K562 (cell line): Measurements from ENCODE around the gene PRRT2. TPM values are rescaled to one million over a fixed set of nuclear protein-coding genes. Genes with fewer than 3 reads are reported as not detected.
A peak's percentile ranks its signal among the peaks of the same experiment; 100 is the strongest.

ENCODE experiments used
- ARHGAP35 ChIP-seq: fragments of 450-650 bp; IDR thresholded peaks from 2 replicates; pipeline ENCODE4 v1.6.1; 2018; ENCODE audit not compliant: partially characterized antibody
- CTCF ChIP-seq, 3 experiments: IDR thresholded peaks in 2 of 3; conservative IDR thresholded peaks in 1 of 3; 2 replicates each; pipeline ENCODE4 v1.5.1; 2011 to 2012; ENCODE audit warnings: low read length in 3 of 3, mild to moderate bottlenecking in 3 of 3, control low read depth in 2 of 3, improper control_type of control experiment in 1 of 3, inconsistent platforms in 1 of 3, low read depth in 1 of 3, mixed read lengths in 1 of 3, moderate library complexity in 1 of 3; ENCODE audit not compliant: insufficient read depth in 2 of 3
- DLX4 ChIP-seq: fragments of 250-450 bp; sonication (Bioruptor Pico); IDR thresholded peaks from 2 replicates; pipeline ENCODE4 v1.6.1; 2021; ENCODE audit warnings: mild to moderate bottlenecking
- GATAD2B ChIP-seq: fragments of 450-650 bp; IDR thresholded peaks from 2 replicates; pipeline ENCODE4 v1.6.1; 2017; ENCODE audit warnings: mild to moderate bottlenecking, borderline replicate concordance
- MLLT1 ChIP-seq, 2 experiments: fragments of 450-650 bp; IDR thresholded peaks; 2 replicates each; pipeline ENCODE4 v1.6.1; 2016
- NCOA6 ChIP-seq: fragments of 450-650 bp; IDR thresholded peaks from 2 replicates; pipeline ENCODE4 v1.6.1; 2017; ENCODE audit warnings: mild to moderate bottlenecking
- NEUROD1 ChIP-seq: fragments of 150-350 bp; IDR thresholded peaks from 2 replicates; pipeline ENCODE4 v1.6.1; 2014; ENCODE audit warnings: borderline replicate concordance, low read length, low read depth; ENCODE audit not compliant: partially characterized antibody
- PHF8 ChIP-seq: fragments of 200-600 bp; sonication (generic); IDR thresholded peaks from 2 replicates; pipeline ENCODE4 v1.6.1; 2012; ENCODE audit warnings: mixed run types, mild to moderate bottlenecking, inconsistent platforms, low read length, moderate library complexity, borderline replicate concordance
- SAP30 ChIP-seq: fragments of 200-600 bp; sonication (generic); IDR thresholded peaks from 2 replicates; pipeline ENCODE4 v1.6.1; 2012; ENCODE audit warnings: borderline replicate concordance, low read depth, mild to moderate bottlenecking, moderate library complexity, low read length, control low read depth, inconsistent platforms; ENCODE audit not compliant: insufficient read depth, poor library complexity, severe bottlenecking
- SMAD2 ChIP-seq: fragments of 150-350 bp; IDR thresholded peaks from 2 replicates; pipeline ENCODE4 v1.6.1; 2014; ENCODE audit warnings: low read depth, mild to moderate bottlenecking, low read length
- SNIP1 ChIP-seq: fragments of 450-650 bp; IDR thresholded peaks from 2 replicates; pipeline ENCODE4 v1.7.1; 2017; ENCODE audit warnings: low read depth, mild to moderate bottlenecking
- TBP ChIP-seq: optimal IDR thresholded peaks from 2 replicates; pipeline ENCODE3; 2011; ENCODE audit warnings: low read depth, low read length, improper control_type of control experiment
- XRCC4 ChIP-seq: IDR thresholded peaks from one replicate; pipeline ENCODE4 v1.6.1; 2011; ENCODE audit not compliant: insufficient read depth, insufficient read length; ENCODE audit errors: extremely low read depth
- ZBTB2 ChIP-seq: fragments of 450-650 bp; IDR thresholded peaks from 2 replicates; pipeline ENCODE4 v1.6.1; 2016; ENCODE audit warnings: antibody characterized with exemption
- ZNF184 ChIP-seq: sonication (generic); formaldehyde crosslinking; IDR thresholded peaks from 2 replicates; pipeline ENCODE4 v1.5.0; 2020; ENCODE audit warnings: missing genetic modification reagents
- ZNF277 ChIP-seq: fragments of 250-450 bp; sonication (Bioruptor Pico); IDR thresholded peaks from 2 replicates; pipeline ENCODE4 v1.8.0; 2022; ENCODE audit warnings: inconsistent platforms, mild to moderate bottlenecking, moderate library complexity, borderline replicate concordance
- ZNF639 ChIP-seq, 2 experiments: fragments of 200-800 bp in 1 of 2; sonication (Bioruptor generic) in 1 of 2; sonication (generic) in 1 of 2; formaldehyde crosslinking in 1 of 2; IDR thresholded peaks in 1 of 2; conservative IDR thresholded peaks in 1 of 2; 2 replicates each; pipeline versions ENCODE4 v1.5.0 to v1.6.1; 2016 to 2020; ENCODE audit warnings: missing compliant biosample characterization in 1 of 2, missing genetic modification characterization in 1 of 2, missing genetic modification reagents in 1 of 2
- ZNF780A ChIP-seq: fragments of 250-450 bp; sonication (Bioruptor Pico); IDR thresholded peaks from 2 replicates; pipeline ENCODE4 v1.5.0; 2021; ENCODE audit warnings: mild to moderate bottlenecking
- polyA plus RNA-seq, 8 experiments: library from polyadenylated mRNA; depleted of rRNA in 4 of 8; stranded (reverse) in 5 of 8; unstranded in 3 of 8; fragments of >200 nt; fragmentation: Nextera tagmentation in 2 of 8; fragmentation: Illumina TruSeq in 1 of 8; extraction: Ambion mirVana in 2 of 8; extraction: Trizol in 1 of 8; gene quantifications; 2 replicates each; pipeline versions ENCODE4 v1.2.1 to v1.2.3, GENCODE V29; 2011 to 2014; ENCODE audit warnings: inconsistent platforms in 1 of 8, missing spikeins in 1 of 8
- total RNA-seq, 7 experiments: library from RNA; depleted of rRNA in 6 of 7; stranded (reverse); fragments of >200 nt in 6 of 7; fragmentation: Illumina TruSeq in 2 of 7; extraction: Trizol in 2 of 7; gene quantifications; 2 replicates each; pipeline versions ENCODE4 v1.2.1 to v1.2.3, GENCODE V29; 2011 to 2021; ENCODE audit warnings: low replicate concordance in 1 of 7

PRRT2 gene
- total and polyA plus RNA-seq, 9 of the 15 experiments (the other 6 are each of a cell fraction or from before 2014, with no cell fraction given) = 0.11 to 1.0 (median 0.42) TPM; not detected in 2

GRCh38 chr16:29806641-29807425 lies 5.2 kb upstream of the PRRT2 start (continued):
- TF ChIP-seq ZNF639 (CRISPR knock-in tag; conservative IDR thresholded peaks at IDR 0.05 in 1 of 2, IDR thresholded peaks at IDR 0.05 in 1 of 2) (peak in 1 of 2 experiments; percentile 45; a peak in 1 of 4 replicates), ZNF277 (CRISPR knock-in tag) (no peak), SAP30 (no peak), ARHGAP35 (no peak), NEUROD1 (no peak), ZNF780A (CRISPR knock-in tag) (no peak), NCOA6 (peak; percentile 77; the same call in 1 of the 2 replicates), CTCF (IDR thresholded peaks at IDR 0.05 in 2 of 3, conservative IDR thresholded peaks at IDR 0.05 in 1 of 3; ENCODE audit: insufficient read depth in 2 of 3, low read depth in 1 of 3, low read length in 3 of 3) (no peak), TBP (peak; percentile 58), GATAD2B (0 out of 2 replicates have a peak, but pooled peaks have one; percentile 40), MLLT1 (IDR thresholded peaks at IDR 0.05) (no peak), ZBTB2 (no peak), XRCC4 (no peak), ZNF184 (CRISPR knock-in tag) (no peak), SNIP1 (no peak), PHF8 (peak; percentile 45; the same call in 1 of the 2 replicates), SMAD2 (no peak), DLX4 (no peak)
